GM18951 (cell line): ENCODE results near the gene MED13L.
"Not testable (repeated sequence)": the region's sequence is repeated elsewhere in the genome, so short reads cannot be mapped to it uniquely, and the experiment has no call there.

Source experiments
- POLR2A ChIP-seq: IDR thresholded peaks from 4 replicates; pipeline ENCODE4 v1.6.1; 2011; ENCODE audit warnings: mild to moderate bottlenecking; ENCODE audit not compliant: insufficient read length, insufficient read depth; ENCODE audit errors: extremely low read depth
- in situ Hi-C: fragments of 300-500 bp; cut with MboI; formaldehyde crosslinking; loops from one replicate; pipeline ENCODE4 v1.12.0; 2022; ENCODE audit warnings: low sequenced_read_pairs, mixed read lengths, inconsistent platforms; ENCODE audit not compliant: unreplicated experiment

MED13L gene

GRCh38 chr12:116259800-116260577, 17.5 kb downstream of the MED13L start:
- in situ Hi-C loops: no loop called here

GRCh38 chr12:116257826-116258225, 19.7 kb downstream of the MED13L start:
- TF ChIP-seq POLR2A: no peak
- in situ Hi-C loops: no loop called here

More at GRCh38 chr12:116259800-116260577, 17.5 kb downstream of the MED13L start:
- TF ChIP-seq POLR2A: no peak

GRCh38 chr12:116257215-116257614, 20.3 kb downstream of the MED13L start:
- in situ Hi-C loops: no loop called here
- TF ChIP-seq POLR2A: no peak

GRCh38 chr12:116249938-116250337, 27.6 kb downstream of the MED13L start:
- TF ChIP-seq POLR2A: no peak
- in situ Hi-C loops: no loop called here

GRCh38 chr12:116248930-116249329, 28.6 kb downstream of the MED13L start:
- no peak for TF ChIP-seq POLR2A
- in situ Hi-C loops: no loop called here

- in situ Hi-C loops: no loop called here
Measured at GRCh38 chr12:116248433-116248832, 29.1 kb downstream of the MED13L start.

GRCh38 chr12:116247377-116247776, 30.1 kb downstream of the MED13L start:
- in situ Hi-C loops: no loop called here
- TF ChIP-seq POLR2A: no peak

More at GRCh38 chr12:116248433-116248832, 29.1 kb downstream of the MED13L start:
- TF ChIP-seq POLR2A: no peak

GRCh38 chr12:116246490-116247179, 30.9 kb downstream of the MED13L start:
- TF ChIP-seq POLR2A: no peak
- in situ Hi-C loops: no loop called here

- in situ Hi-C loops: no loop called here
- no peak for TF ChIP-seq POLR2A
Measured at GRCh38 chr12:116245189-116245588, 32.3 kb downstream of the MED13L start.

GRCh38 chr12:116244474-116245090, 32.9 kb downstream of the MED13L start:
- in situ Hi-C loops: no loop called here
- TF ChIP-seq POLR2A: no peak

GRCh38 chr12:116244001-116244400, 33.5 kb downstream of the MED13L start:
- TF ChIP-seq POLR2A: no peak
- in situ Hi-C loops: no loop called here

- in situ Hi-C loops: no loop called here
- TF ChIP-seq POLR2A: no peak
Measured at GRCh38 chr12:116242740-116243139, 34.8 kb downstream of the MED13L start.

- in situ Hi-C loops: no loop called here
- TF ChIP-seq POLR2A: no peak
Measured at GRCh38 chr12:116241157-116241759, 36.2 kb downstream of the MED13L start.

GRCh38 chr12:116238570-116239119, 38.8 kb downstream of the MED13L start:
- in situ Hi-C loops: not testable (repeated sequence)
